Gastrocnemius medialis (tissue), 4 donors: ENCODE measurements around the gene INCENP.

Source experiments
- POLR2A ChIP-seq, 2 donors: fragments of 450-650 bp; IDR thresholded peaks; one replicate each; pipeline ENCODE4 v1.6.1; 2017; ENCODE audit warnings: antibody characterized with exemption in 2 of 2, mild to moderate bottlenecking in 2 of 2, moderate library complexity in 2 of 2
- TF ChIP-seq, protein P1 (sequence below), 5 experiments: fragments of 450-650 bp in 3 of 5; fragments of 200-600 bp in 2 of 5; sonication (generic) in 2 of 5; IDR thresholded peaks in 4 of 5; conservative IDR thresholded peaks in 1 of 5; 1 replicate in 4 of 5; 2 replicates in 1 of 5; pipeline ENCODE4 v1.5.1; 2016 to 2019; ENCODE audit warnings: antibody characterized with exemption in 5 of 5, mild to moderate bottlenecking in 3 of 5, moderate library complexity in 3 of 5

DNA sequence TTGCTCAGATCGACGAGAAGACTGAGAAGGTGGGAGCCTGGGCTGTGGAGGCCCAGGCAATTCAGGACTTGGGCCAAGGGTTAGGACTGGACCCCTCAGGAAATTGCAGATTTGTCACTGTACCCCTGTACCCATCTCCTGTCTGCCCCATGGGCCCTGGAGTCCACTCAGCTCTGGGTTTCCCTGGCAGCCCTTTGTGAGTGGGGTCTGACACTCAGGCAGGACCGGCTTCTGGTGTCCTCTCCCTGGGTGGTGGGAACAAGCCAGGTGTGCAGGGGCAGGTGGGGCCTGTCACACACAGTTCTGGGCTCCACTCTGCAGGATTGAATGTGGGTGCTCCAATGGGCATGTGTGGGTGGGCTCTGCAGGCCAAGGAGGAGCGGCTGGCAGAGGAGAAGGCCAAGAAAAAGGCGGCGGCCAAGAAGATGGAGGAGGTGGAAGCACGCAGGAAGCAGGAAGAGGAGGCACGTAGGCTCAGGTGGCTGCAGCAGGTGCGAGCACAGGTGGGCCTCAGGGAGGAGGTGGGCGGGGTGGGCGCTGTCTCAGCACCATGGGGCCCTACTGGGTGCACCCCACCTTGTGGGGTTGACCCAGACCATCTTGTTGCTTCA lies 21.6 kb downstream of the INCENP start:
- TF ChIP-seq, protein P1, sequence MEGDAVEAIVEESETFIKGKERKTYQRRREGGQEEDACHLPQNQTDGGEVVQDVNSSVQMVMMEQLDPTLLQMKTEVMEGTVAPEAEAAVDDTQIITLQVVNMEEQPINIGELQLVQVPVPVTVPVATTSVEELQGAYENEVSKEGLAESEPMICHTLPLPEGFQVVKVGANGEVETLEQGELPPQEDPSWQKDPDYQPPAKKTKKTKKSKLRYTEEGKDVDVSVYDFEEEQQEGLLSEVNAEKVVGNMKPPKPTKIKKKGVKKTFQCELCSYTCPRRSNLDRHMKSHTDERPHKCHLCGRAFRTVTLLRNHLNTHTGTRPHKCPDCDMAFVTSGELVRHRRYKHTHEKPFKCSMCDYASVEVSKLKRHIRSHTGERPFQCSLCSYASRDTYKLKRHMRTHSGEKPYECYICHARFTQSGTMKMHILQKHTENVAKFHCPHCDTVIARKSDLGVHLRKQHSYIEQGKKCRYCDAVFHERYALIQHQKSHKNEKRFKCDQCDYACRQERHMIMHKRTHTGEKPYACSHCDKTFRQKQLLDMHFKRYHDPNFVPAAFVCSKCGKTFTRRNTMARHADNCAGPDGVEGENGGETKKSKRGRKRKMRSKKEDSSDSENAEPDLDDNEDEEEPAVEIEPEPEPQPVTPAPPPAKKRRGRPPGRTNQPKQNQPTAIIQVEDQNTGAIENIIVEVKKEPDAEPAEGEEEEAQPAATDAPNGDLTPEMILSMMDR (IDR thresholded peaks at IDR 0.05 in 4 of 5, conservative IDR thresholded peaks at IDR 0.05 in 1 of 5): no peak
- TF ChIP-seq POLR2A (IDR thresholded peaks at IDR 0.05): no peak
